HCT116 (cell line): Measurements from ENCODE around the gene CDC42EP3.

ENCODE experiments used
- ELF1 ChIP-seq: IDR thresholded peaks from 2 replicates; pipeline ENCODE4 v1.6.1; 2012; ENCODE audit warnings: low read depth, borderline replicate concordance
- EZH2 ChIP-seq: fragments of 200-600 bp; sonication (generic); IDR thresholded peaks from 2 replicates; pipeline ENCODE4 v1.6.1; 2017; ENCODE audit warnings: antibody characterized with exemption, mixed run types
- EZH2phosphoT487 ChIP-seq: fragments of 200-600 bp; IDR thresholded peaks from 2 replicates; pipeline ENCODE4 v1.6.1; 2018; ENCODE audit warnings: antibody characterized with exemption, borderline replicate concordance
- POLR2AphosphoS5 ChIP-seq: IDR thresholded peaks from 2 replicates; pipeline ENCODE4 v1.6.1; 2011; ENCODE audit warnings: mild to moderate bottlenecking, low read depth, low read length, moderate library complexity
- SRF ChIP-seq: IDR thresholded peaks from 2 replicates; pipeline ENCODE4 v1.6.1; 2012; ENCODE audit warnings: low read depth
- YY1 ChIP-seq: IDR thresholded peaks from 2 replicates; pipeline ENCODE4 v1.6.1; 2011; ENCODE audit warnings: low read length, low read depth, moderate library complexity, mild to moderate bottlenecking; ENCODE audit not compliant: insufficient replicate concordance; ENCODE audit errors: extremely low read depth
- ZBTB33 ChIP-seq: IDR thresholded peaks from 2 replicates; pipeline ENCODE4 v1.6.1; 2011; ENCODE audit warnings: mild to moderate bottlenecking, low read length, moderate library complexity; ENCODE audit not compliant: insufficient replicate concordance; ENCODE audit errors: extremely low read depth
- TF ChIP-seq, protein P1 (sequence below), 3 experiments: fragments of 200-600 bp in 1 of 3; sonication (generic) in 1 of 3; IDR thresholded peaks in 2 of 3; conservative IDR thresholded peaks in 1 of 3; 2 replicates each; pipeline ENCODE4 v1.5.1; 2012 to 2017; ENCODE audit warnings: low read depth in 2 of 3, low read length in 2 of 3, antibody characterized with exemption in 1 of 3, borderline replicate concordance in 1 of 3, control low read depth in 1 of 3, mild to moderate bottlenecking in 1 of 3, mixed read lengths in 1 of 3, mixed run types in 1 of 3, moderate library complexity in 1 of 3; ENCODE audit not compliant: insufficient read depth in 1 of 3
- TF ChIP-seq, protein P2 (sequence below): IDR thresholded peaks from 2 replicates; pipeline ENCODE4 v1.6.1; 2012; ENCODE audit warnings: low read depth

- TF ChIP-seq, protein P1, sequence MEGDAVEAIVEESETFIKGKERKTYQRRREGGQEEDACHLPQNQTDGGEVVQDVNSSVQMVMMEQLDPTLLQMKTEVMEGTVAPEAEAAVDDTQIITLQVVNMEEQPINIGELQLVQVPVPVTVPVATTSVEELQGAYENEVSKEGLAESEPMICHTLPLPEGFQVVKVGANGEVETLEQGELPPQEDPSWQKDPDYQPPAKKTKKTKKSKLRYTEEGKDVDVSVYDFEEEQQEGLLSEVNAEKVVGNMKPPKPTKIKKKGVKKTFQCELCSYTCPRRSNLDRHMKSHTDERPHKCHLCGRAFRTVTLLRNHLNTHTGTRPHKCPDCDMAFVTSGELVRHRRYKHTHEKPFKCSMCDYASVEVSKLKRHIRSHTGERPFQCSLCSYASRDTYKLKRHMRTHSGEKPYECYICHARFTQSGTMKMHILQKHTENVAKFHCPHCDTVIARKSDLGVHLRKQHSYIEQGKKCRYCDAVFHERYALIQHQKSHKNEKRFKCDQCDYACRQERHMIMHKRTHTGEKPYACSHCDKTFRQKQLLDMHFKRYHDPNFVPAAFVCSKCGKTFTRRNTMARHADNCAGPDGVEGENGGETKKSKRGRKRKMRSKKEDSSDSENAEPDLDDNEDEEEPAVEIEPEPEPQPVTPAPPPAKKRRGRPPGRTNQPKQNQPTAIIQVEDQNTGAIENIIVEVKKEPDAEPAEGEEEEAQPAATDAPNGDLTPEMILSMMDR (IDR thresholded peaks at IDR 0.05 in 2 of 3, conservative IDR thresholded peaks at IDR 0.05 in 1 of 3; ENCODE audit: borderline replicate concordance in 1 of 3, insufficient read depth in 1 of 3, low read depth in 2 of 3, low read length in 2 of 3) = no peak
- TF ChIP-seq EZH2phosphoT487 (no peak), EZH2 (no peak), SRF (no peak), POLR2AphosphoS5 (no peak), ELF1 (no peak), YY1 (no peak), ZBTB33 (no peak)
- TF ChIP-seq, protein P2, sequence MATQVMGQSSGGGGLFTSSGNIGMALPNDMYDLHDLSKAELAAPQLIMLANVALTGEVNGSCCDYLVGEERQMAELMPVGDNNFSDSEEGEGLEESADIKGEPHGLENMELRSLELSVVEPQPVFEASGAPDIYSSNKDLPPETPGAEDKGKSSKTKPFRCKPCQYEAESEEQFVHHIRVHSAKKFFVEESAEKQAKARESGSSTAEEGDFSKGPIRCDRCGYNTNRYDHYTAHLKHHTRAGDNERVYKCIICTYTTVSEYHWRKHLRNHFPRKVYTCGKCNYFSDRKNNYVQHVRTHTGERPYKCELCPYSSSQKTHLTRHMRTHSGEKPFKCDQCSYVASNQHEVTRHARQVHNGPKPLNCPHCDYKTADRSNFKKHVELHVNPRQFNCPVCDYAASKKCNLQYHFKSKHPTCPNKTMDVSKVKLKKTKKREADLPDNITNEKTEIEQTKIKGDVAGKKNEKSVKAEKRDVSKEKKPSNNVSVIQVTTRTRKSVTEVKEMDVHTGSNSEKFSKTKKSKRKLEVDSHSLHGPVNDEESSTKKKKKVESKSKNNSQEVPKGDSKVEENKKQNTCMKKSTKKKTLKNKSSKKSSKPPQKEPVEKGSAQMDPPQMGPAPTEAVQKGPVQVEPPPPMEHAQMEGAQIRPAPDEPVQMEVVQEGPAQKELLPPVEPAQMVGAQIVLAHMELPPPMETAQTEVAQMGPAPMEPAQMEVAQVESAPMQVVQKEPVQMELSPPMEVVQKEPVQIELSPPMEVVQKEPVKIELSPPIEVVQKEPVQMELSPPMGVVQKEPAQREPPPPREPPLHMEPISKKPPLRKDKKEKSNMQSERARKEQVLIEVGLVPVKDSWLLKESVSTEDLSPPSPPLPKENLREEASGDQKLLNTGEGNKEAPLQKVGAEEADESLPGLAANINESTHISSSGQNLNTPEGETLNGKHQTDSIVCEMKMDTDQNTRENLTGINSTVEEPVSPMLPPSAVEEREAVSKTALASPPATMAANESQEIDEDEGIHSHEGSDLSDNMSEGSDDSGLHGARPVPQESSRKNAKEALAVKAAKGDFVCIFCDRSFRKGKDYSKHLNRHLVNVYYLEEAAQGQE = no peak
Measured at GRCh38 chr2:37625156-37625555, 46.3 kb downstream of the CDC42EP3 start.
